ENCODE results near the gene SDSL. TPM values are rescaled to one million over a fixed set of nuclear protein-coding genes. Genes with fewer than 3 reads are reported as not detected.

Gene SDSL
- total and polyA plus RNA-seq, 2 of the 4 experiments (the other 2 are of a cell fraction) = 6.3 to 10.9 TPM

GRCh38 chr12:113384778-113385177, 37.4 kb upstream of the SDSL start:
- H2AK5ac ChIP-seq (ENCODE audit: low read depth, low read length) = no peak overlapping the region
- H3K9ac ChIP-seq (ENCODE audit: low read depth, low read length) = no peak overlapping the region
- H3K4me1 ChIP-seq (ENCODE audit: control insufficient read depth, insufficient read depth, low read length) = no peaks in the 10 kb centered on the region
- no peak overlapping the region for H2AK9ac ChIP-seq (replicated peaks; ENCODE audit: low read depth, low read length, poor library complexity)
- dilution Hi-C loops (cut with HindIII; ENCODE audit: low sequenced_read_pairs, unreplicated experiment) (no loop called here), in situ Hi-C loops (cut with MboI; ENCODE audit: low sequenced_read_pairs) (no loop called here), intact Hi-C loops (cut with micrococcal nuclease) (no loop called here)
- H2AFZ ChIP-seq (replicated peaks; ENCODE audit: low read length, poor library complexity) = no peak overlapping the region
- H4K5ac ChIP-seq (ENCODE audit: low read depth, low read length) = no peak overlapping the region
- H3K56ac ChIP-seq (ENCODE audit: extremely low read depth, insufficient read depth, low read length) = no peak overlapping the region
- no peak overlapping the region for H2BK5ac ChIP-seq (ENCODE audit: low read depth, low read length, poor library complexity, severe bottlenecking)
- H3K4ac ChIP-seq (ENCODE audit: low read depth, low read length) = no peak overlapping the region
- no peak overlapping the region for H3K18ac ChIP-seq (ENCODE audit: low read depth, low read length)
- H3K4me2 ChIP-seq (ENCODE audit: low read depth, low read length) = no peak overlapping the region
- no peaks in the 10 kb centered on the region for H3K79me1 ChIP-seq (ENCODE audit: low read depth in 1 of 2, low read length in 2 of 2)
- H3K4me3 ChIP-seq (ENCODE audit: insufficient read depth, low read depth, low read length) = no peak overlapping the region
- ChIA-PET CTCF (no interaction called here), POLR2A (ENCODE audit: unreplicated experiment) (no interaction called here)
- H3K9me3 ChIP-seq (ENCODE audit: control insufficient read depth, insufficient read depth, low read length) = no peaks in the 10 kb centered on the region
- H4K20me1 ChIP-seq (ENCODE audit: insufficient read depth, low read length) = no peaks in the 10 kb centered on the region
- no peak overlapping the region for H2BK20ac ChIP-seq (ENCODE audit: low read depth, low read length)
- peaks cover 32% of the 10 kb centered on the region for H3K36me3 ChIP-seq (ENCODE audit: control insufficient read depth, insufficient read depth, low read length)
- H4K91ac ChIP-seq (ENCODE audit: insufficient read depth, low read depth, low read length) = no peak overlapping the region
- TF ChIP-seq RAD21 (IDR thresholded peaks at IDR 0.05; ENCODE audit: low read length) (no peak), NFE2L2 (IDR thresholded peaks at IDR 0.05; ENCODE audit: low read depth, low read length) (no peak), MXI1 (IDR thresholded peaks at IDR 0.05; ENCODE audit: borderline replicate concordance, low read depth, low read length) (no peak), CEBPB (IDR thresholded peaks at IDR 0.05; ENCODE audit: low read depth, low read length) (no peak), POLR2A (IDR thresholded peaks at IDR 0.05; ENCODE audit: low read depth, low read length) (no peak), SMC3 (IDR thresholded peaks at IDR 0.05; ENCODE audit: low read depth, low read length) (no peak), RCOR1 (IDR thresholded peaks at IDR 0.05; ENCODE audit: insufficient replicate concordance, low read length) (no peak), FOS (IDR thresholded peaks at IDR 0.05; ENCODE audit: low read depth, low read length) (no peak), MAFK (IDR thresholded peaks at IDR 0.05; ENCODE audit: low read depth, low read length) (no peak), BHLHE40 (IDR thresholded peaks at IDR 0.05; ENCODE audit: low read depth, low read length) (no peak), RFX5 (IDR thresholded peaks at IDR 0.05; ENCODE audit: low read depth, low read length) (no peak), USF2 (IDR thresholded peaks at IDR 0.05; ENCODE audit: low read depth, low read length) (no peak), CTCF (conservative IDR thresholded peaks at IDR 0.05; ENCODE audit: low read depth, low read length) (no peak), MAZ (IDR thresholded peaks at IDR 0.05; ENCODE audit: borderline replicate concordance, low read depth, low read length) (no peak), CHD1 (IDR thresholded peaks at IDR 0.05; ENCODE audit: low read depth, low read length) (no peak), ELK1 (IDR thresholded peaks at IDR 0.05; ENCODE audit: borderline replicate concordance, low read depth, low read length) (no peak)
- no peak overlapping the region for H3K23ac ChIP-seq (ENCODE audit: low read depth, low read length)
- H2BK120ac ChIP-seq (ENCODE audit: low read depth, low read length) = no peak overlapping the region
- H3K9me1 ChIP-seq (ENCODE audit: insufficient read depth, low read length) = no peaks in the 10 kb centered on the region; the same call in 1 of the 2 replicates
- no peak overlapping the region for H3K27ac ChIP-seq (ENCODE audit: insufficient read depth, low read length)
- DNase-seq (no peak), ATAC-seq (ENCODE audit: low read depth) (no peak)
- 80% methylated on average over 3 of the region's 14 CpGs; no CpG with 5 or more reads in 1 of the 2 experiments for WGBS, 2 experiments (ENCODE audit: extremely low coverage in 2 of 2, insufficient read length in 1 of 2)
- BruUV-seq (replicated peaks) = no TSS peak
- H3K27me3 ChIP-seq (ENCODE audit: control insufficient read depth, insufficient read depth, low read length) = no peaks in the 10 kb centered on the region
- H4K8ac ChIP-seq (ENCODE audit: low read depth in 2 of 2, low read length in 2 of 2) = no peak overlapping the region
- H3K14ac ChIP-seq (replicated peaks; ENCODE audit: low read depth, low read length) = no peak overlapping the region
- H2BK15ac ChIP-seq (ENCODE audit: low read depth, low read length) = no peak overlapping the region
